BLaER1 treated with 17β-estradiol and CSF1 and Interleukin-3, amounts not matched to agents 10 nM and 100 nM (cell line): Measurements from ENCODE around the gene DENND10.

Experiments used
- H3K27ac ChIP-seq, 11 experiments: shearing (Covaris generic); formaldehyde crosslinking; 2 replicates each; pipeline ENCODE4 v1.8.1; 2022
- H3K27me3 ChIP-seq, 11 experiments: shearing (Covaris generic); formaldehyde crosslinking; 2 replicates each; pipeline ENCODE4 v1.8.1; 2022
- H3K36me3 ChIP-seq, 11 experiments: shearing (Covaris generic); formaldehyde crosslinking; 2 replicates each; pipeline ENCODE4 v1.8.1; 2022
- H3K4me1 ChIP-seq, 10 experiments: shearing (Covaris generic); formaldehyde crosslinking; 2 replicates each; pipeline ENCODE4 v1.8.1; 2022
- H3K4me2 ChIP-seq, 11 experiments: shearing (Covaris generic); formaldehyde crosslinking; 2 replicates each; pipeline ENCODE4 v1.8.1; 2022
- H3K4me3 ChIP-seq, 10 experiments: shearing (Covaris generic); formaldehyde crosslinking; 2 replicates each; pipeline ENCODE4 v1.8.1; 2022
- H3K9ac ChIP-seq, 11 experiments: shearing (Covaris generic); formaldehyde crosslinking; 2 replicates each; pipeline ENCODE4 v1.8.1; 2022
- H3K9me3 ChIP-seq, 11 experiments: shearing (Covaris generic); formaldehyde crosslinking; replicated peaks in 1 of 11; 2 replicates each; pipeline ENCODE4 v1.8.1; 2022
- H4K20me1 ChIP-seq, 11 experiments: shearing (Covaris generic); formaldehyde crosslinking; 2 replicates each; pipeline ENCODE4 v1.8.1; 2022
- Cebpa-rat ChIP-seq, 11 experiments: shearing (Covaris generic); IDR thresholded peaks; 2 replicates each; pipeline ENCODE4 v1.8.1; 2022

Gene DENND10

DNA sequence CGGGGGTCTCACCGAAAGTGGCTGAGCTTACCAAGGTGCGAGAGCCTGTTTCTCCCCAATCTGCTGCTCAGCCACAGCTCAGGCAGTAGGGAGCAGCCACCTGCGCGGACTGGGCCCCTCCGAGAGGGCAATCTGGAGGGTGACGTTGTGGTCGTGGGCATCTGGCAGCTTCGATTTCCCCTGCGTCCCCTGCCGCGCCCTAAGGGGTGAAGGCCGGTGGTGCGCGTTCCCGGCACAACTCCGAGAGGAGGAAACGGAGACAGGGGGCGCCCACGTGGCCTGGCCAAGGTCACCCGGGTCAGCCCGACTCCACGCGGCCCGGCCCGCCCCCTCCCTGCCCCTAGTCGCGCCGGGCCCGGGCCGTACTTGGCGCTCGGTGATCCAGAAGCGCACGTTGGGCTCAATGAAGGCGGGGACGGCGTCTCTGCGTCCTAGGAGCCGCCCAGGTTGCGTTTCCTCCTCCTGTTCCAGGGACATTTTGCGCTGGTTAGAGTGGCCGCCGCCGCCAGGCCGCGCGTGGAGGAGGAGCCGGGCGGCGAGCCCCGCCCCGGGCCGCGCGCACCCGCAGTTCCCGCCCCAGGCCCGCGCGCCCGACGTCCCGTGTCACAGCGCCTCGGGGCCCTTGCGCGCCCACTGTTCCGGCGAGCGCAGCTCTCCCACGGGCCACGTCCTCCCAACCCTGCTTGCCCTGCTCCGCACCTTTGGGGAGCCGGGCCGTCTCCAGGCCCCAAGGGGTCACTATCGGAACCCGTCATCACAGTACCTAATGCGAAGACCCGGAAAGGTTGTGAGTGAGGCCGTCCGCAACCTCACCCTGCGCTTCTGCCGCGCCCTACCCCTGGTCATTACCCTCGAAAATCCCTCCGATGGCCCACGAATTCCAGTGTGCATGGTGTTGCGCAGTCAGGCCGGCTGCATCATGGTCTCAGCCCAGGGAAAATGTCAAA is 61.5 kb downstream of the DENND10 start, which contains the start of gene SFXN4:
Gene SFXN4, minus strand, starts transcription at position 544 of the 947 bp plus-strand sequence. Its CDS starts 67 bp downstream, at position 477.
- peaks cover 46 to 70% (median 58%) of the 10 kb centered on the region in 11 experiments for H3K36me3 ChIP-seq
- H3K27ac ChIP-seq = peak within 1 kb of the TSS; percentile 58 to 98 (median 96)
- peak within 1 kb of the TSS; percentile 82 to 98 (median 92) for H3K9ac ChIP-seq
- H3K4me1 ChIP-seq = peaks cover 23 to 49% (median 33%) of the 10 kb centered on the region in 10 experiments
- H3K27me3 ChIP-seq = no peaks in the 10 kb centered on the region
- TF ChIP-seq Cebpa-rat (IDR thresholded peaks at IDR 0.05) = no peak
- peak within 1 kb of the TSS; percentile 67 to 79 (median 73) for H3K4me3 ChIP-seq
- H4K20me1 ChIP-seq = peaks cover 0 to 12% (median 0%) of the 10 kb centered on the region in 11 experiments; a peak in 1 of 22 replicates
- no peaks in the 10 kb centered on the region for H3K9me3 ChIP-seq
- peak within 1 kb of the TSS; percentile 90 to 97 (median 95) for H3K4me2 ChIP-seq

DNA sequence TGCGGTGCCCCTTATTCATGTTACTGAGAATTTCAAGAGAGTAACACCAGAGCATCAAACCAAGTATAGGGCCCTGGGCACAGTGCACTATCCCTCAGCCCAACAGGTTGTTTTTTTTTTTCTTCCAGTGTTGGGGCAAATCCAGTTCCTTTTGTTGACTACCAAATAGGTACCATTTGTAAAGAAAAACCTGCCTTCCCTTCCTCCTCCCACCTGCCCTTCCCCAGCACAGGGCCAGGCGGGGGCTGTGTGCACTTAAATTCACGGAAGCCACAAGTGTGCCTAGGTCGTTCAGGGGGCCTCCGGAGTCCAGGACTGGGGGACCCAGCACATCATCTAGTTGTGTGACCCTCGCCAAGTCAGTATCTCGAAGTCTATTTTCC is 62.2 kb downstream of the DENND10 start:
- Histone ChIP-seq H3K36me3 (peaks cover 45 to 70% (median 58%) of the 10 kb centered on the region in 11 experiments), H3K9me3 (no peaks in the 10 kb centered on the region), H3K4me3 (peak overlapping the region; percentile 67 to 79 (median 73)), H3K9ac (peak overlapping the region; percentile 82 to 98 (median 92)), H3K27ac (peak overlapping the region; percentile 58 to 98 (median 96)), H3K4me2 (peak overlapping the region; percentile 90 to 97 (median 95)), H3K4me1 (peaks cover 23 to 49% (median 33%) of the 10 kb centered on the region in 10 experiments), H3K27me3 (no peaks in the 10 kb centered on the region), H4K20me1 (peaks cover 0 to 12% (median 0%) of the 10 kb centered on the region in 11 experiments; a peak in 1 of 22 replicates)
- TF ChIP-seq Cebpa-rat (IDR thresholded peaks at IDR 0.05) = no peak

DNA sequence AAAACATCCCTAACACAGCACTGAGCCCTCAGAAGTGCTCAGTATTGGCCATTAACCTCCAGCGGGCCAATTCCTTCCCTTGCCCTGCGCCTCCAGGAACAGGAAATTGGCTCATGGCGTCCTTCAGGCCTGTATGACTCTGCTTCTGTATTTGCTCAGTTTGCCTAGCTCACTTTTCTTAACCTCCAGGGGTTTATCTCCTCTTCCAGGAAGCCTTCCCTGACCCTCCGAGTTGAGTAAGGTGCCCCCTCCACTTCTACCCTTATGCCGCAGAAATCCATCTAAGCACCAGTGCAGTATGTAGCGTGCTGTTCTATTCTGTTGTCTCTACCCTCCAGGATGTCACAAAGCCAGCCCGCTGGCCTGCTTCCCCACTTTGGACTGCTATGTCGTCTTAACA is 62.7 kb downstream of the DENND10 start:
- no peaks in the 10 kb centered on the region for H3K27me3 ChIP-seq
- peaks cover 46 to 70% (median 58%) of the 10 kb centered on the region in 11 experiments for H3K36me3 ChIP-seq
- peaks cover 23 to 49% (median 33%) of the 10 kb centered on the region in 10 experiments for H3K4me1 ChIP-seq
- H3K27ac ChIP-seq = peak overlapping the region in 9 of 11 experiments; percentile 81 to 98 (median 96); a peak in 17 of 22 replicates
- H3K9ac ChIP-seq = peak overlapping the region in 10 of 11 experiments; percentile 82 to 98 (median 94); a peak in 15 of 22 replicates
- H3K4me3 ChIP-seq = peak overlapping the region in 3 of 10 experiments; percentile 76 to 78 (median 78); a peak in 4 of 20 replicates
- H4K20me1 ChIP-seq = peaks cover 0 to 12% (median 0%) of the 10 kb centered on the region in 11 experiments; a peak in 2 of 22 replicates
- TF ChIP-seq Cebpa-rat (IDR thresholded peaks at IDR 0.05) = no peak
- H3K4me2 ChIP-seq = peak overlapping the region; percentile 90 to 97 (median 95)
- H3K9me3 ChIP-seq = no peaks in the 10 kb centered on the region

DNA sequence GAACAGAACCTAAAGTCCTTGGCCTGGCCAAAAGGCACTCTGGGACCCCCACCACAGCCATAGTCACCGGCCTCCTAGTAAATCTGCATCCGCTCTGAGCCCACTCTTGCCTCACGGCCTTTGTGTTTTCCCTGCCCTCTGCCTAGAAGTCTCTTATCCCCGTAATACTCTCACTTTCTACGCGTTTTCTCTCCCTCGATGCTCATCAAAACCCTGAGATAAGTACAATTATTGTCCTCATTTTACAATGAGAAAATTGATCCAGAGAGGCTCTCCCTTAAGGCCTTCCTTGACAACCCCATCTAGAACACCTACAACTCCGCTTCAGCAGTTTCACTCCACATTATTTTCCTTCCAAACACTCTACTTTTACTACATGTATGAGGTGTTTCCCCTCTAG is 63.1 kb downstream of the DENND10 start:
- Histone ChIP-seq H3K9me3 (no peaks in the 10 kb centered on the region), H3K27me3 (no peaks in the 10 kb centered on the region), H3K9ac (peak overlapping the region in 5 of 11 experiments; percentile 92 to 98 (median 95); a peak in 4 of 22 replicates), H3K4me1 (peaks cover 23 to 45% (median 33%) of the 10 kb centered on the region in 10 experiments), H3K4me3 (no peak overlapping the region), H3K36me3 (peaks cover 46 to 70% (median 58%) of the 10 kb centered on the region in 11 experiments), H4K20me1 (peaks cover 0 to 12% (median 0%) of the 10 kb centered on the region in 11 experiments; a peak in 2 of 22 replicates), H3K27ac (peak overlapping the region in 8 of 11 experiments; percentile 81 to 98 (median 94); a peak in 12 of 22 replicates), H3K4me2 (peak overlapping the region in 6 of 11 experiments; percentile 90 to 97 (median 94); a peak in 10 of 22 replicates)
- TF ChIP-seq Cebpa-rat (IDR thresholded peaks at IDR 0.05) = no peak

DNA sequence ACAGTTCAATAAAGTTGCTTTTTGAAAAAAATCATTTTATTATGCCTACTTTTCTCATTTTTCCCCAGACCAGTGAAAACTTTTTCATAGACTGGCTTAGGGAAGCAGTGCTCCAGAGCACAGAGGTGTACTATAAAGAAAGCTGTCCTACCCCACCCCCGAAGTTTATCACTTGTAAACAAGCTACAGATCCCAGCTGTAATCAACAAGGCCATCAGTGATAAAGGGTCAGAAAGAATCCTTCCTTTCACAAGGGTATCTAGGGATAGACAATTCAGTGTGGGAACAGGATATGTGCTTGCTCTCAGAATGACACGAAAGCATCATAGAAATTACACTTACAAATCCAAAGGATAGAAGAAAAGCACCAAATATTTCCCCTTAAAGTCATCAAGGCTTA is 70.2 kb downstream of the DENND10 start:
- no peak overlapping the region for H3K4me3 ChIP-seq
- peaks cover 75 to 84% (median 82%) of the 10 kb centered on the region in 11 experiments for H3K36me3 ChIP-seq
- no peak overlapping the region for H3K27ac ChIP-seq
- no peak for TF ChIP-seq Cebpa-rat (IDR thresholded peaks at IDR 0.05)
- H3K9ac ChIP-seq = no peak overlapping the region
- H3K9me3 ChIP-seq = no peaks in the 10 kb centered on the region
- H3K4me1 ChIP-seq = peaks cover 23 to 41% (median 34%) of the 10 kb centered on the region in 10 experiments
- no peaks in the 10 kb centered on the region for H3K27me3 ChIP-seq
- H4K20me1 ChIP-seq = peaks cover 0 to 44% (median 20%) of the 10 kb centered on the region in 11 experiments; a peak in 16 of 22 replicates
- no peak overlapping the region for H3K4me2 ChIP-seq

DNA sequence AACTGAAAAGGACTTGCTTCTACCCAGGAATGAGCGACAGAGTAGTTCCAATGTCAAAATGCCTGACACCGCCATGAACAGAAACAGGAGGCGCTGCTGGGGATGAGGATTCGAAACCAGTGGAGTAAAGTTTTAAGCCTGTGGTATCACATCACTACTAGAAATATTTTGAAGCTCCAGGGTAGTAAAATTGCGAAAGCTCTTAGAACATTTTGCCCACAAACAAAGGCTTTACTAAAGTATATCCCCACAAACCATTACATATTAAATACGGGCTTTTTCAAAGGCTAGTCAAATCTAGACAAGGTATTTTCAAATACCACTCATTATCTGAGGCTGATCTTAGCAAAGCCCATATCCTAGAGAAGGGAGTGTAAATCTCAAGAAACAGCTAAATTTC is 72.3 kb downstream of the DENND10 start:
- Histone ChIP-seq H3K36me3 (peaks cover 58 to 63% (median 62%) of the 10 kb centered on the region in 11 experiments), H3K4me3 (no peak overlapping the region), H3K9me3 (no peaks in the 10 kb centered on the region), H3K27me3 (no peaks in the 10 kb centered on the region), H3K9ac (peak overlapping the region in 6 of 11 experiments; percentile 6 to 56 (median 29); a peak in 7 of 22 replicates), H3K27ac (peak overlapping the region in 1 of 11 experiments; percentile 3; a peak in 1 of 22 replicates), H3K4me1 (peaks cover 27 to 44% (median 38%) of the 10 kb centered on the region in 10 experiments), H4K20me1 (peaks cover 0 to 36% (median 20%) of the 10 kb centered on the region in 11 experiments; a peak in 16 of 22 replicates), H3K4me2 (peak overlapping the region; percentile 34 to 95 (median 92); a peak in 14 of 22 replicates)
- no peak for TF ChIP-seq Cebpa-rat (IDR thresholded peaks at IDR 0.05)

DNA sequence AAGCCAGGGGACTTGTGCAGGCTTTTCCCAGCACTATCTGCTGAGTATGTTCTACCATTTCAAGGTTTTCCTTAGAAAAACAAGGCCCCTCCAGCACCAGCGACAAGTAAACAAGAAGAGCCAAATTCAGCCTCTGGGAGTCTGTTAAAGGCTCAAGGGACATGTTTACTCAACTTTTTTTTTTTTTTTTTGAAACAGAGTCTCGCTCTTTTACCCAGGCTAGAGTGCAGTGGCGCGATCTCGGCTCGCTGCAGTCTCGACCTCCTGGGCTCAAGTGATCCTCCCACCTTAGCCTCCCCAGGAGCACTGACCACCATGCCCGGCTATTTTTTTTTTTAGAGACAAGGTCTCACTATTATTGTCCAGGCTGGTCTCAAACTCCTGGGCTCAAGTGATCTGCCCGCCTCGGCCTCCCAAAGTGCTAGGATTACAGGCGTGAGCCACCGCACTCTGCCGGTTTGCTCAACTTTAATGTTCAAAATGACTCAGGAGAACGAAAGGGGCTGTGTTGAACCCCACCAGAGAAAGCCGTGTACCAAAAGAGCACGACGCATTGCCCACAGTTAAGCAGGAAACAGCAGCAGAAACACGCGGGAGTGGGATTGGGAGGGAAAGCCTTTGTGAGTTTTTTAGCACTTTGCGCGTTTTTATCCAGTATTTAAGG is 73.9 kb downstream of the DENND10 start:
- peak overlapping the region; percentile 67 to 82 (median 76) for H3K4me3 ChIP-seq
- H3K9me3 ChIP-seq = peaks cover 0 to 3% (median 0%) of the 10 kb centered on the region in 11 experiments; a peak in 3 of 22 replicates
- peak overlapping the region; percentile 75 to 95 (median 92) for H3K4me2 ChIP-seq
- H3K4me1 ChIP-seq = peaks cover 27 to 44% (median 38%) of the 10 kb centered on the region in 10 experiments
- no peak for TF ChIP-seq Cebpa-rat (IDR thresholded peaks at IDR 0.05)
- no peaks in the 10 kb centered on the region for H3K27me3 ChIP-seq
- H3K9ac ChIP-seq = peak overlapping the region; percentile 85 to 97 (median 95)
- peaks cover 0 to 36% (median 20%) of the 10 kb centered on the region in 11 experiments; a peak in 16 of 22 replicates for H4K20me1 ChIP-seq
- H3K27ac ChIP-seq = peak overlapping the region; percentile 76 to 98 (median 94)
- H3K36me3 ChIP-seq = peaks cover 41 to 47% (median 45%) of the 10 kb centered on the region in 11 experiments
